Measurements from ENCODE around the gene PREPL. TPM values are rescaled to one million over a fixed set of nuclear protein-coding genes. Genes with fewer than 3 reads are reported as not detected.

PREPL gene
- total and polyA plus RNA-seq, 2 of the 8 experiments (the other 6 are each of a cell fraction or from before 2014, with no cell fraction given), result 13.6 to 38.9 TPM

DNA sequence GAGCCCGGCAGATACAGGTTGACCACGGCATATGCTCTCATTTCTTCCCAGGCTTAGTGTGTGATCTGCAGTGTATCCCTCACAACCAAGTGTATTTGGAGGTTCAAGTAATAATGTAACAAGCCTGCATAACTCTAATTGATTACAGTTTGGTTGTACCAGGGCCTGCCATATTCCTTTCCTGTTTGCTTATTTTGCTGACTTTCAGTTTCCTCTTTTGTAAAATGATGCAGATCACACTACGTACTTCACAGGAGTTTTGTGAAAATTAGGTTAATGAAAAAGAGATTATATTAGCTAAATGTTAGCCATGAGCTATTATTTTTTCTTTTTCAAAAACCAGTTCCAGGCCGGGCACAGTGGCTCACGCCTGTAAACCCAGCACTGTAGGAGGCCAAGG, 60.2 kb downstream of the PREPL start (continued):
- TF ChIP-seq POLR2AphosphoS5 (IDR thresholded peaks at IDR 0.05; ENCODE audit: low read depth, low read length) (no peak), FOSL1 (IDR thresholded peaks at IDR 0.05; ENCODE audit: insufficient read depth, low read depth, low read length) (no peak), CEBPB (IDR thresholded peaks at IDR 0.05; ENCODE audit: low read depth, low read length) (no peak), RFX5 (IDR thresholded peaks at IDR 0.05; ENCODE audit: borderline replicate concordance, low read depth, low read length) (no peak), YY1 (IDR thresholded peaks at IDR 0.05; ENCODE audit: low read depth, low read length) (no peak)

Data from H1 (cell line).